ENCODE results near the gene AGAP1.

GRCh38 chr2:235723811-235724465, 230.1 kb downstream of the AGAP1 start:
- TF ChIP-seq CTCF (IDR thresholded peaks at IDR 0.05) (no peak), POLR2A (IDR thresholded peaks at IDR 0.05) (no peak)
